Pancreas (tissue), 10 donors: ENCODE measurements around the gene IL17C. TPM values are rescaled to one million over a fixed set of nuclear protein-coding genes. Genes with fewer than 3 reads are reported as not detected.

ENCODE experiments used
- ATAC-seq, 4 donors: fragments of 200-7000 bp; cut with Tn5 transposase; one replicate each; pipeline versions ENCODE4 v1.8.0 to v1.9.1; 2020; ENCODE audit warnings: mild to moderate bottlenecking in 4 of 4, moderate library complexity in 4 of 4
- DNase-seq, 6 donors: peaks; one replicate each; pipeline ENCODE4 v3.0.0-alpha.2; 2020
- FAIRE-seq: peaks from 2 replicates; lab custom pipeline; 2012; peaks lifted over from hg19 to GRCh38; lab: Jason Lieb, UNC
- H3K27ac ChIP-seq, 4 donors: fragments of 200-600 bp; sonication (generic); 1 replicate in 3 of 4; 2 replicates in 1 of 4; pipeline versions ENCODE4 v1.5.0 to v1.8.0; 2020
- H3K27me3 ChIP-seq, 4 donors: fragments of 200-600 bp; one replicate each; pipeline ENCODE4 v1.8.0; 2021
- H3K36me3 ChIP-seq, 3 donors: fragments of 200-600 bp; sonication (generic) in 1 of 3; one replicate each; pipeline versions ENCODE4 v1.5.0 to v1.8.0; 2020 to 2021
- H3K4me1 ChIP-seq, 3 donors: fragments of 200-600 bp; one replicate each; pipeline ENCODE4 v1.8.0; 2021
- H3K4me3 ChIP-seq, 4 donors: fragments of 200-600 bp; sonication (generic) in 2 of 4; one replicate each; pipeline versions ENCODE4 v1.5.0 to v1.8.0; 2020 to 2021
- H3K9me3 ChIP-seq, 4 donors: fragments of 200-600 bp; one replicate each; pipeline ENCODE4 v1.8.0; 2021
- WGBS, 2 donors: extraction: QIAGEN DNeasy Blood & Tissue Kit; methylation state at CpG; one replicate each; pipeline ENCODE4 v1.1.7; 2013; 5-methylcytosine and 5-hydroxymethylcytosine counted together
- intact Hi-C, 3 donors: fragments of 100-400 bp; cut with DNase I; formaldehyde crosslinking; loops; one replicate each; pipeline versions ENCODE4 v1.11.1 to v1.14.2; 2022
- polyA plus RNA-seq, 2 donors: library from polyadenylated mRNA; stranded (reverse); fragments of 200-250 nt; gene quantifications; one replicate each; pipeline ENCODE4 v1.2.3, GENCODE V29; 2013
- total RNA-seq, 6 donors: library from RNA; stranded (reverse); fragmentation: NEBNext Ultra II Directional in 4 of 6; extraction: Animal tissue kit (Norgen Biotek cat#: 25700) in 4 of 6; gene quantifications; one replicate each; pipeline versions ENCODE4 v1.2.1 to v1.2.4, GENCODE V29; 2021 to 2023
- TF ChIP-seq, protein P1 (sequence below), 4 donors: fragments of 200-600 bp; sonication (generic) in 3 of 4; IDR thresholded peaks; one replicate each; pipeline versions ENCODE4 v1.5.0 to v1.8.0; 2021; ENCODE audit warnings: antibody characterized with exemption in 4 of 4
- donor health status: healthy with polysubstance abuse.
- donor health status: DM: no; HTN: no; CAD: no; lungs with moderate emphysema.
- donor health status: DM: no; HTN: no; CAD: no.
- donor health status: control.
- donor health status: control.
- donor health status: Bipolar disorder and iron deficiency.
- donor health status: DM: yes; HTN: yes; CAD: no.
- donor health status: DM: no; HTN: no; CAD: no.
- donor health status: DM: no; HTN: no; CAD: no.
- donor health status: DM: yes; HTN: yes; CAD: no.

IL17C gene
- total and polyA plus RNA-seq, 8 donors: 0.14 TPM; not detected in 7

DNA sequence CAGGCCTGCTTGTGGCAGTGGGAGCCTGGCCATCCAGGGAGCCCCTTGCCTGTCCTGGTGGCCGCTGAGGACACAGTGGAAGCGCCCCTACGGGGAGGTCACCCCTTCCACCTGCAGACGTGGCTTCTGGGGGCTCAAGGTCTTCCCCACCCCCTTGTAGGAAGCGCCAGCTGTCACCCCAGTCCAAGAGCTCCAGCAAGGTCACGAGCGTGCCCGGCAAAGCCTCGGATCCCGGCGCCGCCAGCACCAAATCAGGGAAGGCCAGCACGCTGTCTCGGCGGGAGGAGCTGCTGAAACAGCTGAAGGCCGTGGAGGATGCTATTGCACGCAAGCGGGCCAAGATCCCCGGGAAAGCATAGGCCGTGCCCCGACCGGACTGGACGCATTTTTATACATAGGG lies 7.4 kb upstream of the IL17C start:
- H3K4me3 ChIP-seq: no peak overlapping the region
- H3K4me1 ChIP-seq: no peaks in the 10 kb centered on the region
- H3K9me3 ChIP-seq: no peaks in the 10 kb centered on the region
- no peak for ATAC-seq
- H3K36me3 ChIP-seq: peaks cover 3 to 29% (median 4%) of the 10 kb centered on the region in 3 donors
- TF ChIP-seq, protein P1, sequence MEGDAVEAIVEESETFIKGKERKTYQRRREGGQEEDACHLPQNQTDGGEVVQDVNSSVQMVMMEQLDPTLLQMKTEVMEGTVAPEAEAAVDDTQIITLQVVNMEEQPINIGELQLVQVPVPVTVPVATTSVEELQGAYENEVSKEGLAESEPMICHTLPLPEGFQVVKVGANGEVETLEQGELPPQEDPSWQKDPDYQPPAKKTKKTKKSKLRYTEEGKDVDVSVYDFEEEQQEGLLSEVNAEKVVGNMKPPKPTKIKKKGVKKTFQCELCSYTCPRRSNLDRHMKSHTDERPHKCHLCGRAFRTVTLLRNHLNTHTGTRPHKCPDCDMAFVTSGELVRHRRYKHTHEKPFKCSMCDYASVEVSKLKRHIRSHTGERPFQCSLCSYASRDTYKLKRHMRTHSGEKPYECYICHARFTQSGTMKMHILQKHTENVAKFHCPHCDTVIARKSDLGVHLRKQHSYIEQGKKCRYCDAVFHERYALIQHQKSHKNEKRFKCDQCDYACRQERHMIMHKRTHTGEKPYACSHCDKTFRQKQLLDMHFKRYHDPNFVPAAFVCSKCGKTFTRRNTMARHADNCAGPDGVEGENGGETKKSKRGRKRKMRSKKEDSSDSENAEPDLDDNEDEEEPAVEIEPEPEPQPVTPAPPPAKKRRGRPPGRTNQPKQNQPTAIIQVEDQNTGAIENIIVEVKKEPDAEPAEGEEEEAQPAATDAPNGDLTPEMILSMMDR (IDR thresholded peaks at IDR 0.05): no peak
- no peak for FAIRE-seq
- intact Hi-C loops: no loop called here
- DNase-seq: no peak
- H3K27me3 ChIP-seq: no peaks in the 10 kb centered on the region
- 93% methylated on average over 23 of the region's 23 CpGs for WGBS, 2 donors
- H3K27ac ChIP-seq: no peak overlapping the region

DNA sequence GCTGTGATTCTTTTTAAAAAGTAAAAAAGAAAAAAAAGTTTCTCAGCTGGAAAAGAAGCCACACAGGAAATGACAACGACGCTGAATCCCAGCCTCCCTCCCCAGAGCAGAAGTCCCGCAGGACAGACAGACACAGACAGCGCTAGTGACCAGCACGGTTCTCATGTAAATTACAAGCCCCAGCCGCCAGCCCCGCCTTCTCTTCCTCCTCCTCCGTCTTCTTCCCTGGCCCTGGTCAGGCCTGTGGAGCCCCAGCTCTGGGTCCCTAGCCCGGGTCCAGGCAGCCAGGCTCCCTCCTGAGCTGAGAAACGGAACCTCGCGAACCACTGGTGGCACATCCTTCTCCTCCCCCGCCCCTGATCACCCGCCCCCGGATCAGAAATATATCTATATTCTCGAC lies 7.0 kb upstream of the IL17C start:
- H3K9me3 ChIP-seq: no peaks in the 10 kb centered on the region
- H3K4me3 ChIP-seq: no peak overlapping the region
- FAIRE-seq (no peak), DNase-seq (no peak), ATAC-seq (no peak)
- WGBS, 2 donors: 81 to 83% methylated on average over 16 of the region's 16 CpGs
- H3K27ac ChIP-seq: no peak overlapping the region
- TF ChIP-seq, protein P1 (IDR thresholded peaks at IDR 0.05): no peak
- intact Hi-C loops: no loop called here
- no peaks in the 10 kb centered on the region for H3K27me3 ChIP-seq
- peaks cover 3 to 29% (median 4%) of the 10 kb centered on the region in 3 donors for H3K36me3 ChIP-seq
- no peaks in the 10 kb centered on the region for H3K4me1 ChIP-seq

DNA sequence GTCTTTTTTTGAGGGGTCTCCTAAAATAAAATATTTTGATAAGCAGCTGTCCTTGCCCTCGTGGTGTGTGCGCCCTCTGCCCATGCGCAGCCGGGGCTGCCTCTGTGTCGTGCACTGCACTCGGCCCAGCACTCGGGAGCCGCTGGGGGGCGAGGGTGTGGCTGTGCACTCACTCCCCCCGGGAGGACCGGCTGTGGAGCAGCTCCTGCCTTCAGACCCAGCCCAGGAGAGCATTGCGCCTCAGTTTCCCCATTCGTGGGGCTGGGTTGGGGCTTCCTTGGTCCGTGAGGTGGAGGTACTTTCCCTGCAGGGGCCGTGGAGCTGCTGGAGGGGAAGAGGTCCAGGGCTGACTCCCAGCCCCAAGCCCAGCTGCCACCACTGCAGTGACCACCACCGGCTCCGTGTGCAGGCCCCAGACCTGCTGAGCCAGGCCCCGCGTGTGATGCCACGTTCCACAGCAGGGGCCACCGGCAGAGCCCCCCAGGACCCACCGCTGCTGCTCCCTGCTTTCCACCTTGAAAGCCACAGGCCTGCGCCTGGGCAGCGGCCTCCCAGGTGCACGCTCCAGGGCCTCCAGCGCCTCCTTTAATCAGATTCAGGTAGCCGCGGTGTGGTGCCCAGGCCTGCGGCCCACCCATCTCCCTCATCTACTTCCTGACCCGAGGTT lies 6.3 kb upstream of the IL17C start:
- ATAC-seq: no peak
- TF ChIP-seq, protein P1 (IDR thresholded peaks at IDR 0.05): no peak
- peak in 1 of 6 donors; percentile 69 for DNase-seq

DNA sequence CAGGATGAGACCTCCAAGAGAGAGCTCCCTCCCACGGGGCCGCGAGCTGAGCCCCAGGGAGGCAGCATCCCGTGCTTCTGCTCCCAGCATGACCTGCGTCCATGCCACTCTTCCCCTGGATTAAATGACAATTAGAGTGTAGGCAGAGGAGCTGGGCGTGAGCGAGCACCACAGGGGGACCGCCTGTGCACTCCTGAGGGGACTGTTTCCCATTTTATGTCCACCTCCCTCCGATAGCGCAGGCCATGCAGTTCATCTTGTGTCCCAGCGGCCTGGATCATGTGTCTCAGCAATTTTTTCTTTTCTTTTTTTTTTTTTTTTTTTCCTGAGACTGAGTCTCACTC lies 5.8 kb upstream of the IL17C start:
- Histone ChIP-seq H3K4me1 (no peaks in the 10 kb centered on the region), H3K36me3 (peaks cover 3 to 29% (median 4%) of the 10 kb centered on the region in 3 donors), H3K9me3 (no peaks in the 10 kb centered on the region), H3K27me3 (no peaks in the 10 kb centered on the region), H3K27ac (no peak overlapping the region), H3K4me3 (no peak overlapping the region)
- intact Hi-C loops: no loop called here
- FAIRE-seq (no peak), ATAC-seq (no peak), DNase-seq (no peak)
- 97% methylated on average over 11 of the region's 11 CpGs for WGBS, 2 donors
- TF ChIP-seq, protein P1 (IDR thresholded peaks at IDR 0.05): no peak

More for the DNA sequence above, 6.3 kb upstream of the IL17C start:
- Histone ChIP-seq H3K4me1 (no peaks in the 10 kb centered on the region), H3K9me3 (no peaks in the 10 kb centered on the region), H3K4me3 (no peak overlapping the region), H3K27ac (no peak overlapping the region), H3K27me3 (no peaks in the 10 kb centered on the region), H3K36me3 (peaks cover 3 to 29% (median 4%) of the 10 kb centered on the region in 3 donors)
- intact Hi-C loops: no loop called here
- 88 to 90% methylated on average over 29 to 30 of the region's 30 CpGs for WGBS, 2 donors
- FAIRE-seq: no peak

DNA sequence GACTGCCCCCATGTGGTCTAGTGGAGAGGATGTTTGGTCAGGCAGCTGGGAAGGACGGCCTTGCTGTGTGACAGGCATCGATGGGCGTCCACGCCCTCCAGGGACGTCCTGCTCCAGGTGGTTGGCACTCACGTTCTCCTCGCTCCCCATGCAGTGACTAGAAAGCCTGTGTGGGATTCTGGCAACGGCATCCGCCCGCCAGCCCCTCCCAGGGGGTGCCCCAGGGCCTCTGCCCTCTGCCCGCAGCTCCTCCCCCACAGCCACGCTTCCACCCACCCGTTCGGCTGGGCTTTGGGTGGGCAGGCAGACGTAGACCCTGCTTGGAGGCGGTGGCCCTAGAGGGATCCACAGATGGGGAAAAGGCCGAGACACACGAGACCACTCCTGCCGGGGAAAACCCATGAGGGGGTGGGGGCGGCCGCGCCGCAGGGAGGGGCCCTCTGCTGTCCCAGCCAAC lies 4.7 kb upstream of the IL17C start:
- intact Hi-C loops: no loop called here
- TF ChIP-seq, protein P1 (IDR thresholded peaks at IDR 0.05): peak in 1 of 4 donors; percentile 8
- no peak for FAIRE-seq
- peaks cover 3 to 23% (median 4%) of the 10 kb centered on the region in 3 donors for H3K36me3 ChIP-seq
- H3K9me3 ChIP-seq: no peaks in the 10 kb centered on the region
- peak in 2 of 4 donors; percentile 21 to 42 for ATAC-seq
- 69 to 74% methylated on average over 23 of the region's 23 CpGs for WGBS, 2 donors
- DNase-seq: peak in 1 of 6 donors; percentile 74
- peak overlapping the region in 1 of 4 donors; percentile 32 for H3K4me3 ChIP-seq
- peaks cover 0 to 7% (median 0%) of the 10 kb centered on the region in 3 donors for H3K4me1 ChIP-seq
- no peak overlapping the region for H3K27ac ChIP-seq
- no peaks in the 10 kb centered on the region for H3K27me3 ChIP-seq
